ENCODE results near the gene RBM23. TPM values are rescaled to one million over a fixed set of nuclear protein-coding genes. Genes with fewer than 3 reads are reported as not detected.

The RBM23 gene
- total and polyA plus RNA-seq, 4 donors, result 27.7 to 104 (median 71.7) TPM

- no peak for TF ChIP-seq CTCF (IDR thresholded peaks at IDR 0.05; ENCODE audit: control extremely low read depth, extremely low read depth)
- Histone ChIP-seq H3K27me3 (ENCODE audit: control insufficient read depth in 3 of 3, insufficient read depth in 3 of 3, low read length in 2 of 3) (no peaks in the 10 kb centered on the region), H3K9ac (ENCODE audit: insufficient read depth in 1 of 2, low read length in 2 of 2) (no peak overlapping the region), H3K27ac (ENCODE audit: low read depth in 1 of 2, low read length in 1 of 2) (no peak overlapping the region), H3K36me3 (ENCODE audit: control insufficient read depth in 4 of 4, insufficient read depth in 4 of 4, low read length in 4 of 4) (peaks cover 17 to 21% (median 18%) of the 10 kb centered on the region in 4 donors), H3K4me1 (ENCODE audit: control insufficient read depth in 5 of 5, insufficient read depth in 5 of 5, low read length in 5 of 5) (peaks cover 0 to 2% (median 0%) of the 10 kb centered on the region in 5 donors), H3K9me3 (ENCODE audit: control insufficient read depth in 4 of 4, insufficient read depth in 3 of 4, low read length in 3 of 4) (no peaks in the 10 kb centered on the region), H3K4me3 (no peak overlapping the region)
- DNase-seq (no peak), ATAC-seq (ENCODE audit: insufficient read depth, low FRiP score) (no peak)
- 93 to 95% methylated on average over 5 of the region's 5 CpGs for WGBS, 2 donors
These were observed 8.0 kb downstream of the RBM23 start for GRCh38 chr14:22910916-22911315.

- 49 to 67% methylated on average over 8 of the region's 8 CpGs for WGBS, 2 donors
- ATAC-seq (ENCODE audit: insufficient read depth, low FRiP score), result no peak
- H3K9ac ChIP-seq (ENCODE audit: insufficient read depth in 1 of 2, low read length in 2 of 2), result no peak overlapping the region
These were observed 10.3 kb downstream of the RBM23 start for GRCh38 chr14:22908601-22909000.

GRCh38 chr14:22907429-22907828 is 11.5 kb downstream of the RBM23 start:
- ATAC-seq (ENCODE audit: insufficient read depth, low FRiP score) (no peak), DNase-seq (no peak)
- Histone ChIP-seq H3K36me3 (ENCODE audit: control insufficient read depth in 4 of 4, insufficient read depth in 4 of 4, low read length in 4 of 4) (peaks cover 42 to 47% (median 44%) of the 10 kb centered on the region in 4 donors), H3K9ac (ENCODE audit: insufficient read depth in 1 of 2, low read length in 2 of 2) (no peak overlapping the region), H3K27me3 (ENCODE audit: control insufficient read depth in 3 of 3, insufficient read depth in 3 of 3, low read length in 2 of 3) (no peaks in the 10 kb centered on the region), H3K4me3 (no peak overlapping the region), H3K4me1 (ENCODE audit: control insufficient read depth in 5 of 5, insufficient read depth in 5 of 5, low read length in 5 of 5) (peaks cover 0 to 2% (median 0%) of the 10 kb centered on the region in 5 donors), H3K9me3 (ENCODE audit: control insufficient read depth in 4 of 4, insufficient read depth in 3 of 4, low read length in 3 of 4) (no peaks in the 10 kb centered on the region), H3K27ac (ENCODE audit: low read depth in 1 of 2, low read length in 1 of 2) (no peak overlapping the region)
- WGBS, 2 donors, result 96 to 97% methylated on average over 3 of the region's 3 CpGs
- TF ChIP-seq CTCF (IDR thresholded peaks at IDR 0.05; ENCODE audit: control extremely low read depth, extremely low read depth), result no peak

More at GRCh38 chr14:22908601-22909000, 10.3 kb downstream of the RBM23 start:
- Histone ChIP-seq H3K9me3 (ENCODE audit: control insufficient read depth in 4 of 4, insufficient read depth in 3 of 4, low read length in 3 of 4) (no peaks in the 10 kb centered on the region), H3K4me3 (no peak overlapping the region), H3K27me3 (ENCODE audit: control insufficient read depth in 3 of 3, insufficient read depth in 3 of 3, low read length in 2 of 3) (no peaks in the 10 kb centered on the region), H3K36me3 (ENCODE audit: control insufficient read depth in 4 of 4, insufficient read depth in 4 of 4, low read length in 4 of 4) (peaks cover 35 to 40% (median 36%) of the 10 kb centered on the region in 4 donors), H3K27ac (ENCODE audit: low read depth in 1 of 2, low read length in 1 of 2) (no peak overlapping the region), H3K4me1 (ENCODE audit: control insufficient read depth in 5 of 5, insufficient read depth in 5 of 5, low read length in 5 of 5) (peaks cover 0 to 2% (median 0%) of the 10 kb centered on the region in 5 donors)
- TF ChIP-seq CTCF (IDR thresholded peaks at IDR 0.05; ENCODE audit: control extremely low read depth, extremely low read depth), result no peak
- no peak for DNase-seq

- ATAC-seq (ENCODE audit: insufficient read depth, low FRiP score) (no peak), DNase-seq (no peak)
- H3K4me1 ChIP-seq (ENCODE audit: control insufficient read depth in 5 of 5, insufficient read depth in 5 of 5, low read length in 5 of 5), result no peaks in the 10 kb centered on the region
- H3K9ac ChIP-seq (ENCODE audit: insufficient read depth in 1 of 2, low read length in 2 of 2), result no peak overlapping the region
- H3K4me3 ChIP-seq, result no peak overlapping the region
- no peak for TF ChIP-seq CTCF (IDR thresholded peaks at IDR 0.05; ENCODE audit: control extremely low read depth, extremely low read depth)
- H3K9me3 ChIP-seq (ENCODE audit: control insufficient read depth in 4 of 4, insufficient read depth in 3 of 4, low read length in 3 of 4), result no peaks in the 10 kb centered on the region
- no peaks in the 10 kb centered on the region for H3K27me3 ChIP-seq (ENCODE audit: control insufficient read depth in 3 of 3, insufficient read depth in 3 of 3, low read length in 2 of 3)
- H3K27ac ChIP-seq (ENCODE audit: low read depth in 1 of 2, low read length in 1 of 2), result no peak overlapping the region
- WGBS, 2 donors, result 98 to 99% methylated on average over 20 of the region's 20 CpGs
- H3K36me3 ChIP-seq (ENCODE audit: control insufficient read depth in 4 of 4, insufficient read depth in 4 of 4, low read length in 4 of 4), result peaks cover 52 to 55% (median 53%) of the 10 kb centered on the region in 4 donors
These were observed 12.9 kb downstream of the RBM23 start for GRCh38 chr14:22906073-22906472.
